HG03139 (cell line): ENCODE results near the gene IMP3.

Experiments used
- ATAC-seq: cut with Tn5 transposase; IDR thresholded peaks from one replicate; pipeline ENCODE4 v1.9.1; 2021; ENCODE audit not compliant: unreplicated experiment

Gene IMP3

DNA sequence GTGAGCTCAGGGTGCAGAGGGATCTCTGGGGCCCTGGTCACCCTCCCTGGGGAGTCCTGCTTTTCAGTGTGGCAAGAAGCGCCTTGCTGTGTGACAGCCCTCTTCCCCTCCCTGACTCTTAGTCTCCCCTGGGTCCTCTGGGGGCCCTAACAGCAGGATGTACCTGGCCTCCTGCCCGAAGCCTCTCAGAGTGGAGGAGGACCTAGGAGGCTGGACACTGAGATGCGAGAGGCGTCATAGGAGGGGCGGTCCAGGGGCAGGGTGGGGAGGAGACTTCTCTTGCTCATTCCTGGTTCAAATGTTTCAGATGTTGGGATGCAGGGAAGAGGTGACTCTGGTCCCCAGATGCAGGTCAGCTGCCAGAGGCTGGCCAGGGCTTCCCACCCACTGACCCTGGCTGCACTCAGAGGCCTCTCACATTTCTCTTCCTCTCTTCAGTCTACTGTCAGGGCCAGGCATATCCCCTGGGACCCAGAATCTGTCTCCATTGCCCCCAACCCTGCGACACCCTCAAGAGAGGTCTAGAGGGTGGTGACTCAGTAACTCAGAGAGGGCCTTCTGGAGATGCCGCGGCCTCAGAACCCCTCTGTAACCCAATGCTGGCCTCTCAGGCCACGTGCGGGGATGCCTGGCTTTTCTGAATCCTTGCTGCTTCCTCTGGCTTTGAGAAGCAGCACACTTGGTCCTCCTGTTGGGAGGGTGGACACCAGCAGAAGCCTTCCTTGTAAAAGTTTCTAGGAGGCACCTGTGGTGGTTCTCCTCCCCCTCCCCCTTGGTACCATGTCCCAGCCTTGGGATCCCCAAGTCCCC lies 33.6 kb upstream of the IMP3 start:
- no peak for ATAC-seq

DNA sequence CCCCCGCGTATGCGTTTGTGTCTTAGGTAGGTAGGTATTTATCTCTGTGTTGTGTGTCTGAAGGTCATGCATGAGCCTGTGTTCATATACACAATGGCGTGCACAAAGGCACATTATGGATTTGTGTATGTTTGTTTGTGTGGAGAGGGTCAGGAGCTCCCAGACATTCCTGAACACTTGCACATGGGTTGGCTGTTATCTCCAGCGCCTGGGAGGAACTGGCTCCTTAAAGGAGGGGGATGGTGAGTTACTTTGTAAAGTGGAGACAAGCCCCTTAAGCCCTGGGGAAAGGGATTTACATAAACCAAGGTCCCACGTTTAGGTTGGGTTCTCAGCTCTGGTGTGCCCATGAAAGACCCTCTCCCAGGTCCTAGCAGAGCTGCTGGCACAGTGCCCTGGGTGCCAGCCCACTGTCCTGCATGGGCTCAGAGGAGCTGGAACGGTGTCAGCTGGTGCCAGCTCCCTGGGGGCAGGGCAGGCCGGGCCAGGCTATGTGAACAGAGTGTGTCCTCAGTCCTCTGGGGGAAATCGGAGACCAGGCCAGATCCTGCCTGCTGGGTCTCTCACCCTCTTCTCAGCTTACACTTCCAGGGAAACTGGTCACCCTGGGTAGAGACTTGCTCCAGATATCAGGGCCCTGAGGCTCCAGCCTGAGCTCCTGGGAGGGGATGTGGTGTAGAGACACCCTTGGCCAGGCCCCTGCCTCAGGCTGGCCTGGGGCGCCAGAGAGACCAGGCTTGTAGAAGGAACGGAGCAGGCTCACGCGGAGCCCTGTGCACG lies 32.8 kb upstream of the IMP3 start:
- ATAC-seq: no peak

DNA sequence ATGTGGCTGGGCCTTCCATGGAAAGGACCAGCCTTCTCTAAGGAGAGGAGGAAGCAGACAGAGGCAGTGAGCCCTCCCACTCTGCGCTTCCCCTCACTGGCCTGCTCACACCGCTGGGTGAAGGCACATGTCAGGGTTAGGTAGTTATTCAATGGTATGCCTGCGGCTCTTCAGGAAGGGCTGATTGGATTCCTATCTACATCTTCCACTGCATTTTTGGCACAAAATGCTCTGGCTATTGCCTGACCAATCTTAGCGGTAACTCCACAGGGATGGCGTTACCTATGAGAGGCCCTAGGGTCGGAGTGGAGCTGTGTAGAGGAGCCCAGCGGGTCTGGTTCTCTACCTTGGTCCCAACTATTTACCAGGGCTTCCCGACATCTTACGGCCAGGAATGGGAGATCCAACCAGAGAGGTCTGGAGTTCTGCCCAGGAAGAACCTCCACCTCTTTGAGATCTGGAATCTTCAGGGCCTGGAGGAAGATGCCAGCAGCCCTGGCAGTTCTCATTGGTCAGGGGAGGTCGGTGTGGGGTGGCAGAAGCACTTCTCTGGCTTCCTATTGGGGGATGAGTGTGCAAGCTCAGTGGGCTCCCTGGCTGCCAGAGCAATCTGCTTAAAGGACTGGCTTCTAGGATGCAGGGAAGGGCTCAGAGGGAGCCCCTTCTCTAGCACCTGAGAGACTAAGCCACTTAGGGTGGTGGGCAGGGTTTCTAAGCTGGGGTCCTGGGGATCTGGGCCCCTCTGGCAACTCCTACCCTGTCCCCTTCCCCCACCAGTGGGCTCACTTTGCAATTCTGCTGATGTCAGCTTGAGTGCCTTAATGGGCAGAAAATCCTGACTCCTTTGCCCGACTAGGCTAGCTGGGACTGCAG lies 31.9 kb upstream of the IMP3 start:
- no peak for ATAC-seq

DNA sequence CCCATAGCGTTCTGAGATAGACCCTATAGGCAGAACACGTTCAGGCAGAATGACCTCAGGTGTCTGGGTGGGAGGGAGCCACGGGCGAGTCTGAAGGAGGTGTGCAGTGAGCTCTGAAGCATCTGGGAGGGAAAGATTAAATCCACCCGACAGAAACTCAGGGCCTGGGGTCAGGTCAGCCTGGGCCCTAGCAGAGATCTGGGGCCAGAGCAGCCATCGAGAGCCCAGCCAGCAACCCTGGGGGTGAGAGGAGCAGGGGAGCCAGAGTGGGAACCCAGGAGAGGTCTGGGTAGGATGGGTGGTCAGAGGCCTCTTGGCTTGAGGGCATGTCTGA lies 29.8 kb upstream of the IMP3 start:
- ATAC-seq: no peak

DNA sequence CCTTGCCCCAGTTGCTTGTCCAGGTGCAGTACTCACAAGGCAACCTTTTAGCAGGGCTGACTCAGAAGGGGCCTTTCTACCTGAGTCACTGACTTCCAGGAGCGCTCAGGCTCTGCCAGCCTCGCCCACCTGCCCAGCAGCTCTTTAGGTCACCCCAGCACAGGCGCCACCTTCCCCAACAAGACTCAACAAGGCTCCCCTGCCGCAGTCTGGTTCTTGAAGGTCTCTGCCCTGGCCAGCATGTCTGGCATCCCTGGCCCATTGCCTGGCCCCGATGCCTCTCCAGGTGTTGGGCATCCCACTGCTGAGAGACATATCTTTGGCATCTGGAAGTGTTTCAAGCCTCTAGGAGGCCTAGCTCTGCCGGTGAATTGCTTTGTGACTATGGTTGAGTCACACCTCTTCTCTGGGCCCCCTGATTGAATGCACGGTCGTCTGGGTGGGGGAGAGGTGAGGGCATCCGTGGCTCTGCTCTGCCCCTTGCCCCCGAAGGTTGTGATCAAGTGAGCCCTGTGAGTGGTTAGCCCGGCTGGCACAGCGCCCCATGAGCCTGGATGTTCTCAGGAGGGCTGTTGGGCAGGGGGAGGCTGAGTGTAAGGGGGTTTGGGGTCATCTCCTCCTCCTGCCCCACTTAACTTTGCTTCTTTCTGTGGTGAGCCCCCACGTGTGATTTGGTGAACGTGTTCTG lies 29.3 kb upstream of the IMP3 start:
- no peak for ATAC-seq

DNA sequence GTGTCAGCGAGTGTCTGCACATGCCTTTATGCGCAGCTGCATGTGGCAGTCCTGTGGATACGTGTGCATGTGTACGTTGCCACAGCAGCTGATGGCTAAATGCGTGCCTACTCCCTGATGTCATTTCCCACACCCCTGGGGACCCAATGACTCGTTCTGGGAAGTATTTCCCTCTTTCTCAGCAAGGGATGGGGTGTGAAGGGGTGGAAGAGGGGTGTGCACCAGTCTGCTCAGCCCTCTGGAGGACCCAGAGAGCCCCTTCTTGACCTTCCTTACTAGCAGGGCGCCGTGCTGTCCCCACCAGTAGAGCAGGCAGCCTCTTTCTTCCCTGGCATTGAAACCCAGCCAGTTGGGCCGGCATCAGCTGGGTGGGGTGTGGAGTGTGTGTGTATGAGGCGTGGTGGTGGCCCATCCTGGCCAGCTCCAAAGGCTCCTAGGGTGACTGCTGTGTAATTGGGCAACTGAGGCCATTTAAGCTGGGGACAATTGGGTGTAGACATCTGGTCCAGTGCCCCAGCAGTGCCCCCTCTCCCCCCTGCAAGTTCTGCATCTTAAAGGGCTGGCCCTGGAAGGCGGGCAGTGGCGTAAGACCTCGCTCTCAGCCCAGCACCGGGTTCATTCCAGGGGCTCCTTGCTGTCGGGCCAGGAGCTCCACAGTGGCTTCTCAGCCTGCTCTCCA lies 26.9 kb upstream of the IMP3 start:
- no peak for ATAC-seq

DNA sequence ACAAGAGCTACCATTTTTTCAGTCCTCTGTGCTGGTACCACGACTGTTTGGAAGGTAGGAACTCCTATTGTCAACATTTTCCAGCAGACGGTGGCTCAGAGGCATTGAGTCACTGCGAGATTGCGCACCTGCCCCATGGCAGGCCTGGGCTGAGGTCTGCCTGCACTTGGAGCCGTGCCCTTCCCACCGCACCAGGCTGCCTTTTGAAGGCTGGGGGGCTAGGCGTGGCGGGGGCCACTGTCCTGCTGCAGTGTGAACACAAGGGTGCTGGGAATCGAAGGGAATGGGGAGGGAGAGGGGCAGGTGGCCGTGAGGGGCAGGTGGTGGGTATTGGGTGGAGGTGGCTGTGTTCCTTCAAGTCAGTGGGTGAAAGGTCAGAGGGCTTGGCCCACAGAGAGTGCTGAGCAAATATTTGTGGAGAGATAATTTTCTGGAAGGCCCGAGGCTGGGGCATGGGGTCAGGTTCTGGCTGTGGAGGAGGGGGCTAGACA lies 24.0 kb upstream of the IMP3 start:
- ATAC-seq: no peak

DNA sequence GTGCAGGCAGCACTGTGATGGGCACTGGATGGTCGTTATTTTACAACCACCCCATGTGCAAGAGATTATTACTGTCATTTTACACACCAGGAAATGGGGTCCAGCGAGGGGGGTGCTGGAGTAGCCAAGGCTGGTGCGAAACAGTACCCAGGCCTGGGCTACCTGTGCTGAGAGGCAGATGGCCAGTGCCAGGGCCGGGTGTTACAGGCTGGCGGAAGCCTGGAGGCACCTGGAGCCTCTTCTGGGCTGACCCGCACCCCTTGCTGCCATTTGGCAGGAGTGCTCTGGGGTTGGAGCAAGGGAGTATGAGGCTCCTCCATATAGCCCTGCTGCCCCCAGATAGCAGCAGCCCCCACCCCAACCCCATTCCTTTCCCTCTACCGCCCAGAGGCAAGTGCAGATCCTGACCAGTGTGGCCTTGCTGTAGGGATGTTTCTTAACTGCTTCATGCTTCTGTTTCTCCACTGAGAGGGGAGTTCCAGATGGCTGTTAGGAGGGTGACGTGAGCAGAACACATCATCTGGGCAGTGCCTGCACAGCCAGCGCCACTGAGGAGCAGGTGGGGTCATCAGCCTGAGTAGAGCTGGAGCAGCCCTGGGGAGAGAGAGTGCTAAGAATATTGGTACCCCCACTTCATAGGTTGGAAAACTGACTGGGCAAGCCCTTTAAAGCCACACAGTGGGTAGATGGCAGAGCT lies 22.9 kb upstream of the IMP3 start:
- no peak for ATAC-seq

DNA sequence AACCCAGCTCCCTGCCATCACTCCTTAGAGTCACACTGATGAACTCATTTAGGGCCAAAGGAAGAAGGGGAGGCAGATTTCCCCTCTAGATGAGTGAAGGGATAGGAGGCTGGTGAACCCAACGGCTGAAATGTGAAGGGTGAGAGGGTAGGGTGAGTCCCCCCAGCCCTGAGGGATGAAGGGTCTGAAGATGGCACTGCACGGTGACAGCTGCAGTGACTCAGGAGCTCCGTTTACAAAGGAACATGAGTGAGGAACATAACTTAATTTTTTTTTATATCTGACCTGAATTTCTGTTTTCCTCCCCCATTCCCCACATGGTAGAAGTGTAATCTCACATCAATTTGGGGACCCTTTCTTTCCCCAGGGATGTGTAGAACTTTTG lies 21.7 kb upstream of the IMP3 start:
- ATAC-seq: no peak

DNA sequence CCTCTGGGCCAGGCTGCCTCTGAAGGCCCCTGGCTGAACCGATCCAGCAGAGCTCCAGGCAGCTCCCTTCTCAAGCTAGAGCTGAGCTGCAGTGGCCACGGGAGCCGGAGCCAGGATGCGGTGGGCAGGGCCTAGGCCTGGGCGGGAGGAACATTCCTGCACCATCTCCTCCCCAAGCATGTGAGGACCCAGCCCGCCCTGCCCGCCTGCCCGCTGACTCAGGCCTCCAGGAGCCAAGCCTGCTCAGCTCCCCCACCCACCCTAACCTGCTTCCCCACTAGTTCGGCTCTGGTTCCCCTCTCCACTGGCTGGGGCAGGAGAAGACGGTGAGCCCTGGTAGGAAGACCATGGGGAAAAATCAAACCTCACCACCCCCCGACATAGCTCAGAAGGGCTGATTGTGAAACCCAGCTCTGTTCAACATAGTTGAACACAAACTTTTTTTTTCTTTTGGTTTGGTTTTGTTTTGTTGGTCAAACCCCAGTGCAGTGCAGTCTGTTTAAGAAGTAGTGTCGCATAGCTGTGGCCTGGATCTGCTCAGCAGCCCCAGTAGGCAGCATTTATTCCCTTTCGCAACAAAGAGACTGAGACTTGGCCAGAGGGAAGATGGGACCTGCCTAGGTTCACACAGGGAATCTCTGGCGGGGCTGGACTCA lies 21.2 kb upstream of the IMP3 start:
- ATAC-seq: no peak

DNA sequence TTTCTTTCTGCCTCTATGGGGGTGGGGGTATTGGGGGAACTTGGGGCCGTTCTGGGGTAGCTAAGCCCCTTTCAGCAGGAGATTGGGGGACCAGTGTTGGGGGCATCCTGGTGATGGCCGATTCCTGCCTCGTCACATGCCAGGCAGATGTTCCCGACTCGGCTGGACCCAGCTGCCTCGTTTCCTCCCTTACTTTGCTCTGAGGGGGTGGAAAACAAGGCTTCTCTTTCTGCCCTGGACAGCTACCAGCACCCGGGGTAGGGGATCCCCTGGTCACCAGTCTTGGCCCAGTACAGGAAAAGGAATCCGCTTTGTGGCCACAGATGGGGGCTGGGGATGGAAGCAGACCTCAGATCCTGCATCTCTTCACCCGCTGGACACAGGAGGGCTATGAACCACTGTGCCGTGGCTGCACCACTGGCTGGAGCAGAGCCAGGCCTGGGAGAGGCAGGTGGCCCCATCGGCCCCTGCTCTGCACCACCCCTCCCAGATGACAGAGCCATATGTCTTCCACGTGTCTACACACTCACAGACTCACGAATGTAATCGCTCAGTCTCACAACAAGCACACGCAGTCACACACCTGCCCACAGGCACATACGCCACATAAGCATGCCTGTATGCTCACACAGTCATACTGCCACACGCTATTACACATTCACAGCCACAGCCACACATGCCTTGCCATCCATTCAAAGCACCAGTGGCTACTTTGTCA lies 20.1 kb upstream of the IMP3 start:
- no peak for ATAC-seq

DNA sequence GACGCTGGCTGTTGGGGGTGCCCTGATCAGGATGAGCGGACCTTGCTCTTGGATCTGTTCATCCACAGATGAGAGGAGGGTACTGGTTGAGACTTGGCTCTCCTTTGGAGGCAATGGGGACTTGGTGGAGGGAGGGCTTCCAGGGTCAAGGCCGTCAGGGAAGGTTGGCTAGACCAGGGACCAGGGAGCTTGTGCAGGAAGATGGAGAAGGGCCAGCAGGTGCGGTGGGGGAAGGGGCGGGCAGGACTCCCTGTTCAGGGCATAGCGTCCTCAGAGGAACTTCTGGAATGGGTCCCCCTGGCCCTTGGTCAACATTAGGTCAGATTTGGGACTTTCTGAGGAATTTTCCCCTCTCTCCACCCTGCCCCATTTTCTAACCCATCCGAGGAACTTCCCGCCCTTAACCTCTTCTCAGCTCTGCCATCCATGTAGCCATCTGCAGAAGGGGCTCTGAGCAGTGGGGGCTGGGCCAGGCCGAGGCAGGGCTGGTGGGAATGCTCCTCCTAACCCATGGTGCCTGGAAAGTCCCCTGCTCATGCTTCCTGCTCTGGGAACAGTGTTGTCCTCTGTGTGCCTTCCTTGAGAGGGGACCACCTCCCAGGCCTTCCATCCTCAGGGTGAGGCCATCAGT lies 19.2 kb upstream of the IMP3 start:
- no peak for ATAC-seq

DNA sequence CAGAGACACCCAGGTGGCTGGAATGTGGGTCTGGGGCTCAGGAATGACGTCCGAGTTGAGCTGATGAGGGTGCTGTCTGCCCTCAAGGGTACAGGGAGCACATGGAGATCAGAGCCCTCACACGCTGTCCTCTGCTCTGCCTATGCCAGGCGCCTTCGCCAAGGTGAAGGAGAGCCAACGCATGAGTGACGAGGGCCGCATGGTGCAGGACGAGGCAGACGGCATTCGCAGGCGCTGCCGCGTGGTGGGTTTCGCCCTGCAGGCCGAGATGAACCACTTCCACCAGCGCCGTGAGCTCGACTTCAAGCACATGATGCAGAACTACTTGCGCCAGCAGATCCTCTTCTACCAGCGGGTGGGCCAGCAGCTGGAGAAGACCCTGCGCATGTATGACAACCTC lies 16.8 kb upstream of the IMP3 start:
- no peak for ATAC-seq

DNA sequence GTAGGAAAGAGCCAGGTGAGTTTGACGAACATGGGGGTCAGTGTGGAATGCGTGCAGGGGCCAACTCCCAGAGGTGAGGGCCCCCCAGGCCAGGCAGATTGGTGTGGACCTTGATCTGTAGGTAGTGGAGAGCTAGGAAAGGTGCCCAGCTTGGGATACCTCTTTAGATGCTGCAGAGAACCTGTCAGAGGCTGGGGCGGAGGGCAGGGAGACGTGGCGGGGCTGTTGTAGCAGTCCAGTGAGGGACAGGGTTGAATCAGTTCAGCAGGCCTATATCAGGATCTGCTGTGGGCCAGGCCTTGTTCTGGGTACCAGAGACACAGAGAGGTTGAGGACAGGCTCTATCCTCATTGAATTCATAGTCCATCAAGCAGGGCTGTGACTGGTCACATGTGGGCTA lies 16.3 kb upstream of the IMP3 start:
- ATAC-seq: no peak

DNA sequence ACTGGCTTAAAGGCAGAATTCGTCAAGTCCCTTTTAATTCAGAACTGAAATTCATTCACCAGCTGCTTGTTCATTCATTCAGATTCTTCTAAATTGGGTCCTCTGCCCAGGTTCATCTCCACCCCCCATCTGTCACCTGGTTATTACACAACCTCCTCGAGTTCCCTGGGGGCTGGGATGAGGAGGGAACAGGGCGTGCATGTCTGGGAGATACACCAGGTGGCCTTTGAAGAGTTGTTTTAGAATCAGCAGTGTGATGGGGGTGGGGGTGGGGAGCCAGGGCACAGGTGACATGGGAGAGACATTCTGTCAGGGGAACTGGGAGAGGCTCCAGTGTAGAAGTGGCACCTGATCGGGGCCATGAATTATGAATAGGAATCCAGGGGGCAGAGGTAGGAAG lies 15.9 kb upstream of the IMP3 start:
- no peak for ATAC-seq

DNA sequence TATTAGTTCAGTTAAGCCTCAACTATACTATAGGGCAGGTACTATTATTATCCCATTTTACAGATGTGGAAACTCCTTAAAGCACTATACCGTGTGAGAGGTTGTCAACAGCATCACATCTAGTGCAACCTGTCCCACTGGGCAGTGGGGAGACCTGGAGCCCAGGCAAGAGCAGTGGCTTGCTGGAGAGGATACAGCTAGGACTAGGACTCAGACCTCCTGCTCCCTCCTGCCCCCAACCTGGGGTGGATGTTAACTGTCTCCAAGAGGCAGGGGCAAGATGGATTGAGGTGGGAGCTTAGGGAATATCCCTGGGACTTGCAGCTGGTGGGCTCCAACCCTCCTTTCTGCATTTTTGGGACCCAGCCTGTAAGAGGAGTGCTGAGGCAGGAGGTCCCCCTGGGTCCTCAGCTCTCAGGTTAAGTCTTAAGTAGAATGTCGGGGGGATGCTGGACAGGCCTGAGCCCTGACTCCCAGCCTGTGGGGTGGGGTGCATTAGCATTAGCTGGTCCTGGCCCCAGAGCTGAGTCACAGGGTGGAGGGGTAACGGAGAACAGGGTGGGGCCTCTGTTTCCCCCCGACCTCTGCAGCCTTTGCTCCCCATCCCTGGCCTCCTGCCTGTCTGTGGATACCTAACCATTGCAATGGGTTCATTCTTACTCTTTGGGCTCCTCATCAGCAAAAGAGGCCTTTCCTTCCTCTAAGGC lies 14.3 kb upstream of the IMP3 start:
- ATAC-seq: no peak

DNA sequence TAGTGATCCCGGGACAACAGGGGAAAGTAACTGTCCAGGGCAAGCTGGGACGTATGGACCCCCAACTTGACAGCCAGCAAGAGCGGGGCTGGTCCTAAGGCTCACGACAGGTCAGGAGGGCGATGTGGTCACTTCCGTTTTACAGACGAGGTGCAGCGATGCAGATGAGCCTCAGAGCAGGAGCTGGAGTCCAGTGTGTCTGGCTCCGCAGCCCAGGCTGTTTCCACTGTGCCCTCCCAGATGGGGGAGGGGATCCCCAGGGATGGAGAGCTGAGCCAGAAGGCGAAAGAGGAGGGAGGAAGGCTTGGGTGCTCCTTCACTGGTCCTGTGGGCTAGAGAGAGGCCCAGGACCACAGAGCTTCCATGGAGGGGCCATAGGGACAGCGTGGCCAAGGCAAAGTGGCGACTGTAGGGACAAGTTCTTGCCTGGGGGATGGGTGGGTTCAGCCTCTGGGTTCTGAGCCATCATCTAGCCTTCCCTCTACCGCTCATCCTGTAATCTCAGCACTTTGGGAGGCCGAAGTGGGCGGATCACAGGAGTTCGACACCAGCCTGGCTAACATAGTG lies 13.4 kb upstream of the IMP3 start:
- ATAC-seq: no peak
